Measurements from ENCODE around the gene TMPRSS7.

DNA sequence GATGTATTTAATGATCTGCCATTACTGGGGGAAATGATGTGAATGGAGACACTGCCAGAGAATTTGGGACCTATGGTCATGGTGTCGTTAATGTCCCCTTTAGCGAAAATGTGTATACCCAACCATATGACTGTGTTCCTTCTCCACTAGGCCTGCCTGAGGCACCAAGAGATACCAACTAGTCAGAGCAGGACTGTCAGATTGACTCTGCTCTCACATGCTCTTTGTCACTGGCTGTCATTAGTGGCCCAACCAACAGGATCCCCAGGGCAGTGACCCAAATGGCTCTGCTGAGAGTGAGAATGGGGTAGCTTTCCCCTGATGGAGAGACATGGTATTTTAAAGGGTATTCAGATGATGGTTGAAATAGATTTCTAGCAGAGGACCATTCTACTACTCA, 33.0 kb upstream of the TMPRSS7 start:
- TF ChIP-seq CTCF (IDR thresholded peaks at IDR 0.05 in 4 of 5, conservative IDR thresholded peaks at IDR 0.05 in 1 of 5) (no peak), POLR2A (IDR thresholded peaks at IDR 0.05) (no peak)

Measured in gastrocnemius medialis (tissue), 4 donors.